Measurements from ENCODE around the gene GCDH. TPM values are rescaled to one million over a fixed set of nuclear protein-coding genes. Genes with fewer than 3 reads are reported as not detected.
A peak's percentile ranks its signal among the peaks of the same experiment; 100 is the strongest.
"Not testable (repeated sequence)": the region's sequence is repeated elsewhere in the genome, so short reads cannot be mapped to it uniquely, and the experiment has no call there.

GCDH gene
- total RNA-seq, 3 donors from 2014 or later (not counting 1 experiment from before 2014, with no cell fraction given): 35.9 to 41.7 (median 36.3) TPM

DNA sequence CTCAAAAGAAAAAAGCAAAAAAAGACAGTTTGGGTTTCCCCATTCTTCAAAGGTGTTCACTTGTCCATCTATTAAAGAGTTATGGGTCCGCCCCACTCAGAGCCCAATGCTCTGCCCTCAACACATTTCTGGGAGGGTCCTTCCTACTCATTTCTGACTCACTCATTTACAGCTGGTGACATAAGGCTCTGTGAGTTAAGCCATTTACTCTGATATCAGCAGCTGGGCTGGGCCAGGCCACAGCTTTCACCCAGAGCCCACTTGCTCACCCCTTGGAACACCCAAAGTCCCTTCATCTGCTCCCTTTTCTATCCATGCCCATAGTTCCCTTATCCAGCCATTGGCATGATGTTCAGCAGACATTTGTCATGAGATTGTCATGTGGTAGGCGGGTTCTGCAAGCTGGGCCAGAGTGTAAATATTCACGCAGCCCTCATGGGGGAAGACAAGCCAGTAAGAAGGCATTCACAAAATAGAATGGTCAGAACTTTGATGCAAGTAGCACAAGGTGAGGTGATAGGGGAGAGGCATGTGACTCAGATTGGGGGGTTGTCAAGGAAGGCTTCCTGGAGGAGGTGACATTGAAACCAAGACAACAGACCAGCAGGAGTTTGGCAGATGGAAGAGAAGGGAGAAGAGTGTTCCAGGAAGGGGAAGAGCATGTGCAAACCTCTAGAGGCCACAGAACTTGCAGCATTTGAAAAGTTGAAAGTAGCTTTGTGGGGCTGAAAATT lies 46.8 kb upstream of the GCDH start:
- no peaks in the 10 kb centered on the region for H3K9me3 Mint-ChIP-seq
- no peak overlapping the region for H3K27ac ChIP-seq (ENCODE audit: low read length)
- intact Hi-C loops (cut with micrococcal nuclease): loop anchor here (5.0 kb wide), 1 partner anchor 37 kb away; the partner anchor contains the start of gene RNASEH2A
- H3K4me3 ChIP-seq (ENCODE audit: low read length): no peak overlapping the region
- no peak overlapping the region for H3K4me3 Mint-ChIP-seq
- ATAC-seq (no peak), DNase-seq (no peak)
- no peaks in the 10 kb centered on the region for H3K36me3 ChIP-seq (ENCODE audit: control insufficient read depth, insufficient read depth, low read length)
- no peak overlapping the region for H3K27ac Mint-ChIP-seq
- H3K4me1 ChIP-seq (ENCODE audit: control insufficient read depth, insufficient read depth, low read length): peaks cover 24% of the 10 kb centered on the region
- peaks cover 38% of the 10 kb centered on the region for H3K27me3 ChIP-seq (ENCODE audit: control insufficient read depth, insufficient read depth, low read length)
- TF ChIP-seq, protein P1, sequence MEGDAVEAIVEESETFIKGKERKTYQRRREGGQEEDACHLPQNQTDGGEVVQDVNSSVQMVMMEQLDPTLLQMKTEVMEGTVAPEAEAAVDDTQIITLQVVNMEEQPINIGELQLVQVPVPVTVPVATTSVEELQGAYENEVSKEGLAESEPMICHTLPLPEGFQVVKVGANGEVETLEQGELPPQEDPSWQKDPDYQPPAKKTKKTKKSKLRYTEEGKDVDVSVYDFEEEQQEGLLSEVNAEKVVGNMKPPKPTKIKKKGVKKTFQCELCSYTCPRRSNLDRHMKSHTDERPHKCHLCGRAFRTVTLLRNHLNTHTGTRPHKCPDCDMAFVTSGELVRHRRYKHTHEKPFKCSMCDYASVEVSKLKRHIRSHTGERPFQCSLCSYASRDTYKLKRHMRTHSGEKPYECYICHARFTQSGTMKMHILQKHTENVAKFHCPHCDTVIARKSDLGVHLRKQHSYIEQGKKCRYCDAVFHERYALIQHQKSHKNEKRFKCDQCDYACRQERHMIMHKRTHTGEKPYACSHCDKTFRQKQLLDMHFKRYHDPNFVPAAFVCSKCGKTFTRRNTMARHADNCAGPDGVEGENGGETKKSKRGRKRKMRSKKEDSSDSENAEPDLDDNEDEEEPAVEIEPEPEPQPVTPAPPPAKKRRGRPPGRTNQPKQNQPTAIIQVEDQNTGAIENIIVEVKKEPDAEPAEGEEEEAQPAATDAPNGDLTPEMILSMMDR (IDR thresholded peaks at IDR 0.05): no peak
- 81% methylated on average over 3 of the region's 3 CpGs for WGBS (ENCODE audit: insufficient coverage)
- H3K36me3 Mint-ChIP-seq: no peaks in the 10 kb centered on the region
- H3K4me1 Mint-ChIP-seq: peaks cover 20 to 29% of the 10 kb centered on the region in 2 donors
- H3K9me3 ChIP-seq (ENCODE audit: control insufficient read depth, insufficient read depth, low read length): peaks cover 4% of the 10 kb centered on the region
- peaks cover 29 to 39% of the 10 kb centered on the region in 2 donors for H3K27me3 Mint-ChIP-seq (ENCODE audit: low read depth in 2 of 2)

DNA sequence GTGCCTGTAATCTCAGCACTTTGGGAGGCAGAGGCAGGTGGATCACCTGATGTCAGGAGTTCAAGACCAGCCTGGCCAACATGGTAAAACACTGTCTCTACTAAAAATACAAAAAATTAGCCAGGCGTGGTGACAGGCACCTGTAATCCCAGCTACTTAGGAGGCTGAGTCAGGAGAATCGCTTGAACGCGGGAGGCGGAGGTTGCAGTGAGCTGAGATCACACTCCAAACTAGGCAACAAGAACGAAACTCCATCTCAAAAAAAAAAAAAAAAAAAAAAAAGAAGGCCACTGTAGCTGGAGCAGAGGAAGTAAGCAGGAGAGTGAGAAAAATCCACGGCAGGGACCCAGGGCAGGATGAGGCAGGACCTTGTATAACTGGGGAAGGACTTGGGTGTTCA lies 44.3 kb upstream of the GCDH start:
- H3K27ac Mint-ChIP-seq; H3K36me3 Mint-ChIP-seq; H3K27ac ChIP-seq (ENCODE audit: low read length); H3K4me3 ChIP-seq (ENCODE audit: low read length); H3K9me3 ChIP-seq (ENCODE audit: control insufficient read depth, insufficient read depth, low read length); DNase-seq; H3K4me3 Mint-ChIP-seq; ATAC-seq; H3K9me3 Mint-ChIP-seq; H3K36me3 ChIP-seq (ENCODE audit: control insufficient read depth, insufficient read depth, low read length): not testable (repeated sequence)
- H3K27me3 Mint-ChIP-seq (ENCODE audit: low read depth in 2 of 2): peaks cover 10 to 18% of the 10 kb centered on the region in 2 donors
- H3K27me3 ChIP-seq (ENCODE audit: control insufficient read depth, insufficient read depth, low read length): peaks cover 14% of the 10 kb centered on the region
- WGBS (ENCODE audit: insufficient coverage): 40% methylated on average over 2 of the region's 7 CpGs
- intact Hi-C loops (cut with micrococcal nuclease): loop anchor here (1.0 to 2.0 kb wide), 3 partner anchors 80 to 282 kb away; no protein-coding TSS in a partner anchor
- H3K4me1 ChIP-seq (ENCODE audit: control insufficient read depth, insufficient read depth, low read length): peaks cover 11% of the 10 kb centered on the region
- H3K4me1 Mint-ChIP-seq: peaks cover 6 to 11% of the 10 kb centered on the region in 2 donors

DNA sequence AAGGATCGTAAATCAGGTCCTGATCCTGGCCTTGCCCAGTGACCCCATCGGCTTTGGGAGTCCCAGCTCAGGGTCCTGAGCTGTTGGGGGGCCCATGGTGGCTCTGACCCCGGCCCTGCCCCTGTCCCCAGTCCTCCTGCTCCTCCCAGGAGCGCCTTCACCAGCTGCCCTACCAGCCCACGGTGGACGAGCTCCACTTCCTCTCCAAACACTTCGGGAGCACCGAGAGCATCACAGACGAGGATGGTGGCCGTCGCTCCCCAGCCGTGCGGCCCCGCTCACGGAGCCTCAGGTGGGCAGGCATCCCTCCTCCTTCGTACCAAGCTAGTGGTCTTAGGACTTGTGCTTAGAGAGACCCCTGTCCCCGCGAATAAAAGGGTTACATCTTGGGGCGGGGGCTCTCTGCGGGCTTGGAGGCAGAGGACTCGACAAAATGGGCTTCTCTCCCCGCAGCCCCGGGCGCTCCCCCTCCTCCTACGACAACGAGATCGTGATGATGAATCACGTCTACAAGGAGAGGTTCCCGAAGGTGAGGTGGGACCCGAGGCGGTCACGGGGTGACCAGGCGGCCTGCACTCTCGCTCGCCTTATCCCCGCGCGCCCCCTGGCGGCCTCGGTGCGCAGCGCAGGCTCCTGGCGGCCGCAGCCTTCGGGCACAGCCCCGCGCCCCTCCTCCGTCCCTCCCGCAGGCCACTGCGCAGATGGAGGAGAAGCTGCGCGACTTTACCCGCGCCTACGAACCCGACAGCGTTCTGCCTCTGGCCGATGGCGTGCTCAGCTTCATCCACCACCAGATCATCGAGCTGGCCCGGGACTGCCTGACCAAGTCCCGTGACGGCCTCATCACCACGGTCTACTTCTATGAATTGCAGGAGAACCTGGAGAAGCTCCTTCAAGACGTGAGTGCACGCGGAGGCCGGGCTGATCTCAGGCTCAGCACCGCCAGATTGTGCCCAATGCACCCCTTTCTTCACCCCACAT lies 43.5 kb upstream of the GCDH start:
- H3K36me3 Mint-ChIP-seq: no peaks in the 10 kb centered on the region
- H3K4me3 ChIP-seq (ENCODE audit: low read length): no peak overlapping the region
- H3K27ac ChIP-seq (ENCODE audit: low read length): no peak overlapping the region
- H3K36me3 ChIP-seq (ENCODE audit: control insufficient read depth, insufficient read depth, low read length): no peaks in the 10 kb centered on the region
- DNase-seq: peak; percentile 85 to 88
- H3K4me1 ChIP-seq (ENCODE audit: control insufficient read depth, insufficient read depth, low read length): peaks cover 11% of the 10 kb centered on the region
- peaks cover 7 to 12% of the 10 kb centered on the region in 2 donors for H3K27me3 Mint-ChIP-seq (ENCODE audit: low read depth in 2 of 2)
- peaks cover 13% of the 10 kb centered on the region for H3K27me3 ChIP-seq (ENCODE audit: control insufficient read depth, insufficient read depth, low read length)
- intact Hi-C loops (cut with micrococcal nuclease): loop anchor here (1.0 to 2.0 kb wide), 3 partner anchors 81 to 283 kb away; no protein-coding TSS in a partner anchor
- no peaks in the 10 kb centered on the region for H3K9me3 Mint-ChIP-seq
- H3K27ac Mint-ChIP-seq: peak overlapping the region in 1 of 2 donors; percentile 69
- ATAC-seq: peak; percentile 96 to 99 (median 98)
- TF ChIP-seq, protein P1 (IDR thresholded peaks at IDR 0.05): peak; percentile 100
- H3K4me1 Mint-ChIP-seq: peaks cover 6 to 7% of the 10 kb centered on the region in 2 donors
- 10% methylated on average over 69 of the region's 69 CpGs for WGBS (ENCODE audit: insufficient coverage)
- H3K9me3 ChIP-seq (ENCODE audit: control insufficient read depth, insufficient read depth, low read length): no peaks in the 10 kb centered on the region
- no peak overlapping the region for H3K4me3 Mint-ChIP-seq

DNA sequence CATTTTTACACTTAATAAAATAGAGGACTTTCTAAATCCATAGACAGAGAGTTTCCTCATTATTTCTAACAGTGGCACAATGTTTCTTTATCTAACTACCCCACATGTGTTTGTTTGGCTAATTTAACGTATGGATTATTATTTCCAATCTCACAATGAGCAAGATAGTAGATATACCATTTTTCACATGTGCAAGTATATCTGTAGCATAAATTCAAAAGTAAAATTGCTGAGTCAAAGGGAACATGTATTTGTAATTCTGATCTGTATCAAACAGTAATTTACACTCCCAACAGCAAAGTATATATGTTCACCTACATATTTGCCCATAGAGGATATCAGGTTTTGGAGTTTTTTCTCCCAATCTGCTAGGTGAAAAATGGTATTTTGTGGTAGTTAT lies 34.3 kb upstream of the GCDH start:
- Histone ChIP-seq H3K27ac (ENCODE audit: low read length) (no peak overlapping the region), H3K4me3 (ENCODE audit: low read length) (no peak overlapping the region), H3K27me3 (ENCODE audit: control insufficient read depth, insufficient read depth, low read length) (no peaks in the 10 kb centered on the region), H3K36me3 (ENCODE audit: control insufficient read depth, insufficient read depth, low read length) (no peaks in the 10 kb centered on the region), H3K4me1 (ENCODE audit: control insufficient read depth, insufficient read depth, low read length) (no peaks in the 10 kb centered on the region), H3K9me3 (ENCODE audit: control insufficient read depth, insufficient read depth, low read length) (peaks cover 4% of the 10 kb centered on the region)
- intact Hi-C loops (cut with micrococcal nuclease): no loop called here
- H3K4me3 Mint-ChIP-seq: no peak overlapping the region
- no peaks in the 10 kb centered on the region for H3K4me1 Mint-ChIP-seq
- H3K27me3 Mint-ChIP-seq (ENCODE audit: low read depth in 2 of 2): peaks cover 0 to 3% of the 10 kb centered on the region in 2 donors
- H3K9me3 Mint-ChIP-seq: peaks cover 0 to 3% of the 10 kb centered on the region in 2 donors
- TF ChIP-seq, protein P1 (IDR thresholded peaks at IDR 0.05): no peak
- no peaks in the 10 kb centered on the region for H3K36me3 Mint-ChIP-seq
- no peak overlapping the region for H3K27ac Mint-ChIP-seq
- WGBS (ENCODE audit: insufficient coverage): no CpG with 5 or more reads among the region's 1 CpG
- ATAC-seq (no peak), DNase-seq (no peak)

All from natural killer cell (primary cell).